ENCODE data around the gene RIPOR3.
"Not testable (repeated sequence)": the region's sequence is repeated elsewhere in the genome, so short reads cannot be mapped to it uniquely, and the experiment has no call there.

Gene RIPOR3

GRCh38 chr20:50709636-50709973 lies 18.3 kb upstream of the RIPOR3 start:
- TF ChIP-seq, protein P1, sequence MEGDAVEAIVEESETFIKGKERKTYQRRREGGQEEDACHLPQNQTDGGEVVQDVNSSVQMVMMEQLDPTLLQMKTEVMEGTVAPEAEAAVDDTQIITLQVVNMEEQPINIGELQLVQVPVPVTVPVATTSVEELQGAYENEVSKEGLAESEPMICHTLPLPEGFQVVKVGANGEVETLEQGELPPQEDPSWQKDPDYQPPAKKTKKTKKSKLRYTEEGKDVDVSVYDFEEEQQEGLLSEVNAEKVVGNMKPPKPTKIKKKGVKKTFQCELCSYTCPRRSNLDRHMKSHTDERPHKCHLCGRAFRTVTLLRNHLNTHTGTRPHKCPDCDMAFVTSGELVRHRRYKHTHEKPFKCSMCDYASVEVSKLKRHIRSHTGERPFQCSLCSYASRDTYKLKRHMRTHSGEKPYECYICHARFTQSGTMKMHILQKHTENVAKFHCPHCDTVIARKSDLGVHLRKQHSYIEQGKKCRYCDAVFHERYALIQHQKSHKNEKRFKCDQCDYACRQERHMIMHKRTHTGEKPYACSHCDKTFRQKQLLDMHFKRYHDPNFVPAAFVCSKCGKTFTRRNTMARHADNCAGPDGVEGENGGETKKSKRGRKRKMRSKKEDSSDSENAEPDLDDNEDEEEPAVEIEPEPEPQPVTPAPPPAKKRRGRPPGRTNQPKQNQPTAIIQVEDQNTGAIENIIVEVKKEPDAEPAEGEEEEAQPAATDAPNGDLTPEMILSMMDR (conservative IDR thresholded peaks at IDR 0.05; ENCODE audit: low read depth, low read length): no peak
- no peak overlapping the region for H3K4me3 ChIP-seq (ENCODE audit: low read length)
- DNase-seq (ENCODE audit: low read depth): no peak

- H3K4me3 ChIP-seq (ENCODE audit: low read length): no peak overlapping the region
- no peak for DNase-seq (ENCODE audit: low read depth)
- TF ChIP-seq, protein P1 (conservative IDR thresholded peaks at IDR 0.05; ENCODE audit: low read depth, low read length): no peak
Observed at GRCh38 chr20:50708845-50709635, 17.7 kb upstream of the RIPOR3 start.

GRCh38 chr20:50704971-50705370 lies 13.6 kb upstream of the RIPOR3 start:
- H3K4me3 ChIP-seq (ENCODE audit: low read length): no peak overlapping the region
- TF ChIP-seq, protein P1 (conservative IDR thresholded peaks at IDR 0.05; ENCODE audit: low read depth, low read length): no peak
- DNase-seq (ENCODE audit: low read depth): no peak

- DNase-seq (ENCODE audit: low read depth): no peak
- no peak overlapping the region for H3K4me3 ChIP-seq (ENCODE audit: low read length)
- TF ChIP-seq, protein P1 (conservative IDR thresholded peaks at IDR 0.05; ENCODE audit: low read depth, low read length): no peak
Observed at GRCh38 chr20:50704514-50704913, 13.2 kb upstream of the RIPOR3 start.

- DNase-seq (ENCODE audit: low read depth); H3K4me3 ChIP-seq (ENCODE audit: low read length): not testable (repeated sequence)
Observed at GRCh38 chr20:50703651-50704438, 12.5 kb upstream of the RIPOR3 start.

- no peak overlapping the region for H3K4me3 ChIP-seq (ENCODE audit: low read length)
- no peak for DNase-seq (ENCODE audit: low read depth)
- TF ChIP-seq, protein P1 (conservative IDR thresholded peaks at IDR 0.05; ENCODE audit: low read depth, low read length): no peak
Observed at GRCh38 chr20:50701041-50701963, 10.0 kb upstream of the RIPOR3 start.

DNA sequence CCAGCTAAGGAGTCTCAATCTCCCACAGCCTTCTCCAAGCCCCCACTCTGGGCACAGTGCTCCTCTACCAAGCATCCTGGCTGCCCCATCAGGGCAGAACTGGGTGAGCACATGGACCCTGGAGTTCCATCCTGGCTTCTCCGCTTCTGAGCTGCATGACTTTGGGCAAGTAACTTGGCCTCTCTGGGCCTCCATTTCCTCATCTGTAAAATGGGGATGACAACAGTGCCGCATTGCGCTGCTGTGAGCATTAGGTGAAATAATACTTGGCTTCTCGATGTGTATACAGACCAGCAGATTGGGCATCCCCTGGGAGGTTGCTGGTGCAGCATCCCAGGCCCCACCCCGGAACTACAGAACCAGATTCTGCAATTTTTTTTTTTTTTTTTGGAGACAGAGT lies 8.3 kb upstream of the RIPOR3 start:
- TF ChIP-seq, protein P1 (conservative IDR thresholded peaks at IDR 0.05; ENCODE audit: low read depth, low read length): no peak
- no peak for DNase-seq (ENCODE audit: low read depth)
- H3K4me3 ChIP-seq (ENCODE audit: low read length): no peak overlapping the region

DNA sequence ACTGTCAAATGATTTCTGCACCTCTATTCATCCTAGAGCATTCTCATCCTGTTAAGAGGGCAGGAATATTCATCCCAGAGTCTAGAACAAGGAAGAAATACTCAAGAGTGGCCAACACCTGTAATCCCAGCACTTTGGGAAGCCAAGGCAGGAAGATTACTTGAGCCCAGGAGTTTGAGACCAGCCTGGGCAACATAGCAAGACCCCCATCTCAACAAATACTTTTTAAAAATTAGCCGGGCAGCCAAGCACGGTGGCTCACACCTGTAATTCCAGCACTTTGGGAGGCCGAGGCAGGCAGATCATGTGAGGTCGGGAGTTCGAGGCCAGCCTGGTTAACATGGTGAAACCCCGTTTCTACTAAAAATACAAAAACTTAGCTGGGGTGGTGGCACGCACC lies 6.9 kb upstream of the RIPOR3 start:
- not testable (repeated sequence) for H3K4me3 ChIP-seq (ENCODE audit: low read length); DNase-seq (ENCODE audit: low read depth)

All from retinal pigment epithelial cell (primary cell).